Immature natural killer cell (primary cell): ENCODE results near the gene NRXN3. TPM values are rescaled to one million over a fixed set of nuclear protein-coding genes. Genes with fewer than 3 reads are reported as not detected.

Experiments
- DNase-seq, 3 donors: peaks; one replicate each; pipeline ENCODE4 v3.0.0; 2022; ENCODE audit warnings: mixed read lengths in 1 of 3
- H3K27ac Mint-ChIP-seq, 6 donors: one replicate each; pipeline ENCODE4 v1.8.0; 2020; ENCODE audit warnings: mixed read lengths in 6 of 6, mild to moderate bottlenecking in 5 of 6, inconsistent platforms in 4 of 6, moderate library complexity in 3 of 6
- H3K27me3 Mint-ChIP-seq, 3 donors: one replicate each; pipeline ENCODE4 v1.8.0; 2020 to 2021; ENCODE audit warnings: low read depth in 3 of 3, mild to moderate bottlenecking in 3 of 3, mixed read lengths in 3 of 3, moderate library complexity in 3 of 3, inconsistent platforms in 1 of 3
- H3K36me3 Mint-ChIP-seq, 3 donors: one replicate each; pipeline ENCODE4 v1.8.0; 2020; ENCODE audit warnings: mixed read lengths in 3 of 3, inconsistent platforms in 2 of 3, mild to moderate bottlenecking in 2 of 3
- H3K4me1 Mint-ChIP-seq, 2 donors: one replicate each; pipeline ENCODE4 v1.8.0; 2020; ENCODE audit warnings: inconsistent platforms in 2 of 2, mild to moderate bottlenecking in 2 of 2, mixed read lengths in 2 of 2, moderate library complexity in 1 of 2
- H3K4me3 Mint-ChIP-seq, 5 donors: one replicate each; pipeline ENCODE4 v1.8.0; 2020; ENCODE audit warnings: mild to moderate bottlenecking in 5 of 5, mixed read lengths in 5 of 5, inconsistent platforms in 3 of 5, moderate library complexity in 3 of 5
- H3K9me3 Mint-ChIP-seq, 6 donors: one replicate each; pipeline ENCODE4 v1.8.0; 2020; ENCODE audit warnings: mild to moderate bottlenecking in 6 of 6, mixed read lengths in 6 of 6, inconsistent platforms in 4 of 6, moderate library complexity in 3 of 6
- polyA plus RNA-seq, 3 donors: library from polyadenylated mRNA; unstranded; fragments of 300-500 nt; fragmentation: Illumina TruSeq; gene quantifications; one replicate each; pipeline ENCODE4 v1.2.3, GENCODE V29; 2021

Gene NRXN3
- polyA plus RNA-seq, 3 donors from 2014 or later = not detected

- H3K27me3 Mint-ChIP-seq = peaks cover 0 to 2% (median 2%) of the 10 kb centered on the region in 3 donors
- no peaks in the 10 kb centered on the region for H3K36me3 Mint-ChIP-seq
- peaks cover 0 to 18% (median 4%) of the 10 kb centered on the region in 6 donors for H3K9me3 Mint-ChIP-seq
- no peak overlapping the region for H3K27ac Mint-ChIP-seq
- no peak for DNase-seq
- H3K4me1 Mint-ChIP-seq = no peaks in the 10 kb centered on the region
- no peak overlapping the region for H3K4me3 Mint-ChIP-seq
Measured at GRCh38 chr14:79352076-79352630, 1182.0 kb downstream of the NRXN3 start.

GRCh38 chr14:79354336-79354735 is 1184.2 kb downstream of the NRXN3 start:
- Mint-ChIP-seq H3K9me3 (peaks cover 0 to 11% (median 2%) of the 10 kb centered on the region in 6 donors), H3K4me3 (no peak overlapping the region), H3K27ac (no peak overlapping the region), H3K27me3 (peaks cover 0 to 2% (median 2%) of the 10 kb centered on the region in 3 donors), H3K4me1 (no peaks in the 10 kb centered on the region), H3K36me3 (no peaks in the 10 kb centered on the region)
- no peak for DNase-seq

GRCh38 chr14:79356040-79356439 is 1185.9 kb downstream of the NRXN3 start:
- H3K27ac Mint-ChIP-seq = no peak overlapping the region
- H3K9me3 Mint-ChIP-seq = peaks cover 0 to 8% (median 2%) of the 10 kb centered on the region in 6 donors
- no peak for DNase-seq
- no peaks in the 10 kb centered on the region for H3K4me1 Mint-ChIP-seq
- peaks cover 0 to 2% (median 2%) of the 10 kb centered on the region in 3 donors for H3K27me3 Mint-ChIP-seq
- no peak overlapping the region for H3K4me3 Mint-ChIP-seq
- H3K36me3 Mint-ChIP-seq = no peaks in the 10 kb centered on the region

- Mint-ChIP-seq H3K4me3 (no peak overlapping the region), H3K9me3 (peaks cover 0 to 14% (median 3%) of the 10 kb centered on the region in 6 donors), H3K4me1 (no peaks in the 10 kb centered on the region), H3K27ac (no peak overlapping the region), H3K36me3 (no peaks in the 10 kb centered on the region), H3K27me3 (peaks cover 0 to 2% (median 2%) of the 10 kb centered on the region in 3 donors)
- no peak for DNase-seq
Measured at GRCh38 chr14:79357307-79357706, 1187.1 kb downstream of the NRXN3 start.

- peaks cover 0 to 23% (median 11%) of the 10 kb centered on the region in 6 donors for H3K9me3 Mint-ChIP-seq
- no peak for DNase-seq
- H3K36me3 Mint-ChIP-seq = no peaks in the 10 kb centered on the region
- H3K4me3 Mint-ChIP-seq = no peak overlapping the region
- H3K27ac Mint-ChIP-seq = no peak overlapping the region
- H3K4me1 Mint-ChIP-seq = no peaks in the 10 kb centered on the region
- no peaks in the 10 kb centered on the region for H3K27me3 Mint-ChIP-seq
Measured at GRCh38 chr14:79363291-79363690, 1193.1 kb downstream of the NRXN3 start.

GRCh38 chr14:79369359-79370332 is 1199.5 kb downstream of the NRXN3 start:
- Mint-ChIP-seq H3K9me3 (peaks cover 2 to 39% (median 12%) of the 10 kb centered on the region in 6 donors), H3K27me3 (peaks cover 0 to 2% (median 0%) of the 10 kb centered on the region in 3 donors), H3K36me3 (no peaks in the 10 kb centered on the region), H3K4me1 (no peaks in the 10 kb centered on the region), H3K4me3 (no peak overlapping the region), H3K27ac (no peak overlapping the region)
- DNase-seq = no peak

- no peak for DNase-seq
- H3K27ac Mint-ChIP-seq = no peak overlapping the region
- no peaks in the 10 kb centered on the region for H3K36me3 Mint-ChIP-seq
- H3K4me1 Mint-ChIP-seq = no peaks in the 10 kb centered on the region
- H3K9me3 Mint-ChIP-seq = peaks cover 5 to 45% (median 14%) of the 10 kb centered on the region in 6 donors
- H3K4me3 Mint-ChIP-seq = no peak overlapping the region
- peaks cover 0 to 2% (median 0%) of the 10 kb centered on the region in 3 donors for H3K27me3 Mint-ChIP-seq
Measured at GRCh38 chr14:79370969-79371368, 1200.8 kb downstream of the NRXN3 start.

GRCh38 chr14:79373451-79373850 is 1203.3 kb downstream of the NRXN3 start:
- Mint-ChIP-seq H3K9me3 (peaks cover 5 to 44% (median 19%) of the 10 kb centered on the region in 6 donors), H3K27ac (no peak overlapping the region), H3K4me3 (no peak overlapping the region), H3K36me3 (no peaks in the 10 kb centered on the region), H3K4me1 (no peaks in the 10 kb centered on the region), H3K27me3 (peaks cover 0 to 2% (median 2%) of the 10 kb centered on the region in 3 donors)
- no peak for DNase-seq

- Mint-ChIP-seq H3K4me1 (no peaks in the 10 kb centered on the region), H3K4me3 (no peak overlapping the region), H3K27ac (no peak overlapping the region), H3K36me3 (no peaks in the 10 kb centered on the region), H3K27me3 (peaks cover 0 to 2% (median 2%) of the 10 kb centered on the region in 3 donors), H3K9me3 (peaks cover 5 to 35% (median 15%) of the 10 kb centered on the region in 6 donors)
- no peak for DNase-seq
Measured at GRCh38 chr14:79375356-79375755, 1205.2 kb downstream of the NRXN3 start.

GRCh38 chr14:79376557-79376956 is 1206.4 kb downstream of the NRXN3 start:
- Mint-ChIP-seq H3K4me3 (no peak overlapping the region), H3K27ac (no peak overlapping the region), H3K36me3 (no peaks in the 10 kb centered on the region), H3K4me1 (no peaks in the 10 kb centered on the region), H3K9me3 (peaks cover 5 to 35% (median 16%) of the 10 kb centered on the region in 6 donors), H3K27me3 (peaks cover 0 to 2% (median 2%) of the 10 kb centered on the region in 3 donors)
- DNase-seq = no peak

GRCh38 chr14:79378020-79378419 is 1207.8 kb downstream of the NRXN3 start:
- Mint-ChIP-seq H3K27me3 (peaks cover 0 to 2% (median 2%) of the 10 kb centered on the region in 3 donors), H3K4me3 (no peak overlapping the region), H3K36me3 (no peaks in the 10 kb centered on the region), H3K4me1 (no peaks in the 10 kb centered on the region), H3K27ac (no peak overlapping the region), H3K9me3 (peaks cover 3 to 34% (median 15%) of the 10 kb centered on the region in 6 donors)
- no peak for DNase-seq

- peaks cover 3 to 34% (median 15%) of the 10 kb centered on the region in 6 donors for H3K9me3 Mint-ChIP-seq
- H3K4me1 Mint-ChIP-seq = no peaks in the 10 kb centered on the region
- peaks cover 0 to 2% (median 2%) of the 10 kb centered on the region in 3 donors for H3K27me3 Mint-ChIP-seq
- DNase-seq = no peak
- no peak overlapping the region for H3K4me3 Mint-ChIP-seq
- H3K36me3 Mint-ChIP-seq = no peaks in the 10 kb centered on the region
- H3K27ac Mint-ChIP-seq = no peak overlapping the region
Measured at GRCh38 chr14:79379266-79379665, 1209.1 kb downstream of the NRXN3 start.

GRCh38 chr14:79383031-79383430 is 1212.9 kb downstream of the NRXN3 start:
- Mint-ChIP-seq H3K9me3 (peaks cover 2 to 42% (median 7%) of the 10 kb centered on the region in 6 donors), H3K4me3 (no peak overlapping the region), H3K27ac (no peak overlapping the region), H3K36me3 (no peaks in the 10 kb centered on the region), H3K4me1 (no peaks in the 10 kb centered on the region), H3K27me3 (no peaks in the 10 kb centered on the region)
- no peak for DNase-seq

- Mint-ChIP-seq H3K4me3 (no peak overlapping the region), H3K9me3 (peaks cover 0 to 42% (median 7%) of the 10 kb centered on the region in 6 donors), H3K36me3 (no peaks in the 10 kb centered on the region), H3K27me3 (no peaks in the 10 kb centered on the region), H3K4me1 (no peaks in the 10 kb centered on the region), H3K27ac (no peak overlapping the region)
- no peak for DNase-seq
Measured at GRCh38 chr14:79383475-79383874, 1213.3 kb downstream of the NRXN3 start.
